Tibial nerve (tissue), 3 donors: ENCODE results near the gene CIB4.

Experiments used
- CTCF ChIP-seq, 5 experiments: fragments of 200-600 bp in 3 of 5; fragments of 450-650 bp in 2 of 5; sonication (generic) in 3 of 5; IDR thresholded peaks; one replicate each; pipeline ENCODE4 v1.5.1; 2016 to 2019; ENCODE audit warnings: antibody characterized with exemption in 5 of 5, mild to moderate bottlenecking in 3 of 5, moderate library complexity in 2 of 5
- POLR2A ChIP-seq, 2 donors: fragments of 450-650 bp; IDR thresholded peaks; one replicate each; pipeline ENCODE4 v1.6.1; 2017; ENCODE audit warnings: antibody characterized with exemption in 2 of 2, mild to moderate bottlenecking in 2 of 2, moderate library complexity in 2 of 2

GRCh38 chr2:26533661-26534060, 107.5 kb downstream of the CIB4 start:
- no peak for TF ChIP-seq POLR2A (IDR thresholded peaks at IDR 0.05)
- no peak for TF ChIP-seq CTCF (IDR thresholded peaks at IDR 0.05)
